ENCODE measurements around the gene POU3F1.

POU3F1 gene

DNA sequence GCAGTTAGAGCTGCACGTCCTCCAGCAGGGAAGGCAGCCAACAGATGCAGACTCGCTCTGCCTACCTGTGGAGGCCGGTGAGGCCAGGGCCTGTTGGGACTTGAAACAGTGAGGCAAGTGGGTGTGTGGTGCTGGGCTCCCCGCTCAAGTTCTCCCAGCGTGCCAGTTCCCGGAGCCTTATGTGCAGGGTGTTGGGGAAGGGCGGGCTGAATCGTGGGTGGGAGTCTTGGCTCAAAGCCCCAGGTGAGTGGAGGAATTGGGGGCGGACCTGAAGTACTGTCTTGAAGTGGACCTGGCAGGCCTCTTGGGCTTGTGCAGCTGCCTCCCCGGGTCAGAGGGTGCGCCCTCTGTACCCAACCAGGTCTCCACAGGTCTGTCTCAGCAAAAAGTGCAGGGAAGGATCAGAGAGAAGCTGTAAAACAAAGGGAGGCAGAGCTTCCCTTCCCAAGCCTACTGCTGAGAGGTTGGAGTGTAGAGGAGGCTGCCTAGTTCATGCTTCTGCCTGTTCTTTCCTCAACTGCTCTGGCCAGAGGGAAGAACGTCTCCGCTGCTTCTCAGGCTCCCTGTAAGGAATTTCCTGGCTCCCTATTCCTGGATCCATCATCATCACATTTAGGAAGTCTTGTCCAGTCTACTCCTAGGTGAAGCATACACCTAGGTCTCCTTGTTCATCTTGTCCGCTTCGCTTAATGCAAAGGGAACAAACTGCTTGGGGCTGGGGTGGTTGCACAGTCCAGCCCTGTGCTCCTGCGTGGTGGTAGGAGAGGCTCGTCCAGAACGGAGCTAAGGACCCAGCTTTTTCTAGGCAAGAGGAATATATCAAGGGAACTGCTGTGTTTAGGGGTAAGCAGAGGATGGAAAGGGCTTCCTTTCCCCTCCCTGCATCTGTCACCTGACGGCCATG lies 19.1 kb downstream of the POU3F1 start:
- no peak for DNase-seq (ENCODE audit: low read depth)
- TF ChIP-seq, protein P1, sequence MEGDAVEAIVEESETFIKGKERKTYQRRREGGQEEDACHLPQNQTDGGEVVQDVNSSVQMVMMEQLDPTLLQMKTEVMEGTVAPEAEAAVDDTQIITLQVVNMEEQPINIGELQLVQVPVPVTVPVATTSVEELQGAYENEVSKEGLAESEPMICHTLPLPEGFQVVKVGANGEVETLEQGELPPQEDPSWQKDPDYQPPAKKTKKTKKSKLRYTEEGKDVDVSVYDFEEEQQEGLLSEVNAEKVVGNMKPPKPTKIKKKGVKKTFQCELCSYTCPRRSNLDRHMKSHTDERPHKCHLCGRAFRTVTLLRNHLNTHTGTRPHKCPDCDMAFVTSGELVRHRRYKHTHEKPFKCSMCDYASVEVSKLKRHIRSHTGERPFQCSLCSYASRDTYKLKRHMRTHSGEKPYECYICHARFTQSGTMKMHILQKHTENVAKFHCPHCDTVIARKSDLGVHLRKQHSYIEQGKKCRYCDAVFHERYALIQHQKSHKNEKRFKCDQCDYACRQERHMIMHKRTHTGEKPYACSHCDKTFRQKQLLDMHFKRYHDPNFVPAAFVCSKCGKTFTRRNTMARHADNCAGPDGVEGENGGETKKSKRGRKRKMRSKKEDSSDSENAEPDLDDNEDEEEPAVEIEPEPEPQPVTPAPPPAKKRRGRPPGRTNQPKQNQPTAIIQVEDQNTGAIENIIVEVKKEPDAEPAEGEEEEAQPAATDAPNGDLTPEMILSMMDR (conservative IDR thresholded peaks at IDR 0.05; ENCODE audit: low read depth, low read length): no peak
- H3K4me3 ChIP-seq (ENCODE audit: low read length): no peak overlapping the region

DNA sequence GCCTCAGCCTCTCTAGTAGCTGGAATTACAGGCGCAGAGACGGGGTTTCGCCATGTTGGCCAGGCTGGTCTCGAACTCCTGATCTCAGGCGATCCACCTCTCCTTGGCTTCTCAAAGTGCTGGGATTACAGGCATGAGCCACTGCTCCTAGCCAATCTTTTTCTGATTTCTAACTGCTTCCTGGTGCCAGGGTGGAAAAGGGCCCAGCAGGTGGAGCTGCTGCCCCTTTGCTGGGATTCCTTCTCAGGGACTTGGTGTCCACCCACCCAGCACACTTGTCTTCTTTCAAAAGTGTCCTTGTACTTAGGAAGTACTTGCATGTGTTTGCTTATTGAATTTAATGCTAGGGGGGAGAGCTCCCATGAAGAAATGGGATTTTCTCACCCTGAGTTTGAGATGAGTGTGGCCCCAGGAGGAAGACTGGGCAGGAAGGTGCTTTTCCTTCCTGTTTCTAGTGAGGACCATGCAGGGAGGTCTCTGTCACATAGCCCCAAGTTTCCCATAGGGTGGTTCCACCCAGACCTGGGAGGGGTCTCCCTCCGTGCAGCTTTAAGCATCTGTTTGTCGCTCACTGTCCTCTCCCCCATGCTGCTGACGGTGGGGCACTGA lies 19.9 kb downstream of the POU3F1 start:
- TF ChIP-seq, protein P1 (conservative IDR thresholded peaks at IDR 0.05; ENCODE audit: low read depth, low read length): peak; percentile 90
- H3K4me3 ChIP-seq (ENCODE audit: low read length): no peak overlapping the region
- DNase-seq (ENCODE audit: low read depth): no peak

DNA sequence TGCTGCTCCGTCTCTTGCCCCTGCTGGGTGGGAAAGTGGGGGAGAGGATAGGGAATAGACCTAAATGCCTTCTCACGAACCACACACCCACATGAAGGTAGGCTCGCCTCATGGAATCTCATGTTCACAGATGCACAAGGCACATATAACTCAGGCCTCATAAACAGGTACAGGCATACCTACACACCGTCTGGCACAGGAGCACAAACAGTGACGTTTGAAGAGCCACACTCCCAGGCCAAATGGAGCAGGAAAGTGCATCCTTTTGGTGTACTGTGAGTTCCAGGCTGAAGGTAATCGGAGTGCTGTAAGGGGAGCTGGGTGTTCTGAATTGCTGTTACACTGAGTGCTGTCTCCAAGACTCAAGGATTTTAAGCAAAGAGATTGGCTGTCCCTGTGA lies 20.9 kb downstream of the POU3F1 start:
- H3K4me3 ChIP-seq (ENCODE audit: low read length): no peak overlapping the region
- TF ChIP-seq, protein P1 (conservative IDR thresholded peaks at IDR 0.05; ENCODE audit: low read depth, low read length): no peak

DNA sequence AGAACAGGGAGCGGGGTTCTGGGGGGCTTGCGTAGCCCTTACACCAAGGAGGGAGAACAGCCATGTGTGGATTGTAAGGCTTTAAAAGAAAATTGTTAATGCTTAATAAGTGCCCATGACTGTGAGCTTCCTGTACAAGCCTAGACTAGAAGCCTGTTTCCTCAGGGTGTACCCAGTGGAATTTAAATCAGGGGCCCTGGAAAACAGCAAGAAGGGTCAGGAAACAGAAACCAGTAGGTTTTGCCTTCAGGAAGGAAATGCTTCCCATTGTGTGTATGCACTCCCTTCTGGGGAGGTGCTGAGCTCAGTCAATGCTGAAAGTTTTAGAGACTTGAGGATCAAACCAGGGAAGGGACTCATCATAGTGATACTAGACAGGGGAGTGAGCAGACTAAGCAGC lies 21.4 kb downstream of the POU3F1 start:
- no peak for DNase-seq (ENCODE audit: low read depth)
- TF ChIP-seq, protein P1 (conservative IDR thresholded peaks at IDR 0.05; ENCODE audit: low read depth, low read length): no peak
- no peak overlapping the region for H3K4me3 ChIP-seq (ENCODE audit: low read length)

More for the DNA sequence above, 20.9 kb downstream of the POU3F1 start:
- DNase-seq (ENCODE audit: low read depth): no peak

DNA sequence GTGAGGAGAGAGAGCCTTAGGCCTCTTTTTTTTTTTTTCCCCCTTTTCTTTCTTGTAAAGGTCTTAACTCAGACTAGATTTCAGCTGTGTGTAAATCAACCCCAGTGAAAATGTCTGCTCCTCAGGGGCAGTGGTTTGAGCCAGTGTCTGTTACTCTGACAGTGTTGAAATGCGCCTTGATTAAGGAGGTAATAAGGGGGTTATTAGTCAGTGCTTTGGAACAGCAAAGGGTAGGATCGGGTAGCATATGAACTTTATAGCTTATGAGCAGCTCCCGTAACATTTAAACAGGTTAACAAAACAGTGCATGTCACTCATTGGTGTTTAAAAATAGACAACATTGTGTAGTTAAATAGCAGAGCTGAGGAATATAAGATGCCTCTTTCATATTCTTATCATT lies 23.8 kb downstream of the POU3F1 start:
- no peak for DNase-seq (ENCODE audit: low read depth)
- no peak overlapping the region for H3K4me3 ChIP-seq (ENCODE audit: low read length)
- TF ChIP-seq, protein P1 (conservative IDR thresholded peaks at IDR 0.05; ENCODE audit: low read depth, low read length): no peak

DNA sequence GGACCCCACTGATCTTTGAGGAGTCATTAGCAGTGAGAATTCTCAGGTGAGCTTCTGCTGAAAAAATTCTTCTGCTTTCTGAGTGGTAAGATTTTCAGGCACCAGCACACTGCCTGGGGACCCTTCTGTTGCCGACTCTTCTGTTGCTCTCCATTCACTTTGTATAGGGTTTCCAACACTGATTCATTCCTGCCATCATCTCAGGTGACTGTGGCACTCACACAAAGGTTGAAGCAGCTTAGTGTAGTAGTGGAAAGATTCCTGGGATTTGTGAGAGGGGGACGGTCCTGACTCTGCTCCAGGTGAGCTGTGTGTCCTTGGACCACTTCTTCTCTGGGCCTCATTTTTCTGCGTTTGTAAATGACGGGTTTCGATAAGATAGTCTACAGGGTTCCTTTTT lies 24.6 kb downstream of the POU3F1 start:
- TF ChIP-seq, protein P1 (conservative IDR thresholded peaks at IDR 0.05; ENCODE audit: low read depth, low read length): no peak
- no peak for DNase-seq (ENCODE audit: low read depth)
- no peak overlapping the region for H3K4me3 ChIP-seq (ENCODE audit: low read length)
